Frontal cortex (tissue), 1 donor: Measurements from ENCODE around the gene SP4. TPM values are rescaled to one million over a fixed set of nuclear protein-coding genes. Genes with fewer than 3 reads are reported as not detected.

Source experiments
- small RNA-seq: library from RNA; depleted of rRNA; stranded (forward); fragments of <200 nt; gene quantifications from one replicate; pipeline ENCODE3, GENCODE V24; 2014
- total RNA-seq: library from RNA; depleted of rRNA; stranded (reverse); fragments of >200 nt; gene quantifications from one replicate; pipeline ENCODE4 v1.2.3, GENCODE V29; 2014

Gene SP4
- total RNA-seq, 1 donor from 2014 or later: 74.6 TPM

Small RNA genes within 50 kb of the gene (small RNA-seq; reads per million reads assigned to genes)
- gene MIR1183 (not detected), gene RNU1-15P (not detected)

Other genes with a start within 250 kb of the SP4 start
- 0.82 TPM for gene DNAH11, start 115.0 kb downstream of the SP4 start, total RNA-seq